OCI-LY7 (cell line): Measurements from ENCODE around the gene ABO.

ENCODE experiments used
- EZH2phosphoT487 ChIP-seq: fragments of 200-600 bp; sonication (generic); IDR thresholded peaks from 2 replicates; pipeline ENCODE4 v1.6.1; 2018; ENCODE audit warnings: low read depth, borderline replicate concordance, mild to moderate bottlenecking, mixed run types, antibody characterized with exemption, low read length, moderate library complexity, mixed read lengths
- TF ChIP-seq, protein P1 (sequence below): fragments of 200-600 bp; sonication (generic); conservative IDR thresholded peaks from 2 replicates; pipeline ENCODE4 v1.5.1; 2014; ENCODE audit warnings: mild to moderate bottlenecking, antibody characterized with exemption, low read length, moderate library complexity, mixed read lengths

DNA sequence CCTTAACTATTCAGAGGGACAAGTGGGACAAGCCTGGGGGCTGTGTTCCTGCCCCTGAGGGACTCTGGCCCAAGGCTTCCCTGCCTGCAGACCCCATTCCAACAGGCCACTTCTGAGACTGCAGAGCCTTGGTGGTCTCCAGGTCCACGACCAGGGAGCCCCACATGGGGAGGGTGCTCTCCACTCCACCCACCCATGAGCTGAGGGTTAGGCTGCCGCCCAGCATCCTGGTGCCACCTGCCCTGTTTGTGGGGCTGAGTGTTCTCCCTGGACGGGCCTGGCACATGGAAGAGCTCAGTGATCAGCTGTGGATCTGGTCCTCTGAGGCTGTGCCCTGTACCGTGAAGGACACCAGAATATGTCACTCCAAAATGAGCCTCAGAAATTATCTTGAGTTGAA lies 2.5 kb upstream of the ABO start:
- TF ChIP-seq, protein P1, sequence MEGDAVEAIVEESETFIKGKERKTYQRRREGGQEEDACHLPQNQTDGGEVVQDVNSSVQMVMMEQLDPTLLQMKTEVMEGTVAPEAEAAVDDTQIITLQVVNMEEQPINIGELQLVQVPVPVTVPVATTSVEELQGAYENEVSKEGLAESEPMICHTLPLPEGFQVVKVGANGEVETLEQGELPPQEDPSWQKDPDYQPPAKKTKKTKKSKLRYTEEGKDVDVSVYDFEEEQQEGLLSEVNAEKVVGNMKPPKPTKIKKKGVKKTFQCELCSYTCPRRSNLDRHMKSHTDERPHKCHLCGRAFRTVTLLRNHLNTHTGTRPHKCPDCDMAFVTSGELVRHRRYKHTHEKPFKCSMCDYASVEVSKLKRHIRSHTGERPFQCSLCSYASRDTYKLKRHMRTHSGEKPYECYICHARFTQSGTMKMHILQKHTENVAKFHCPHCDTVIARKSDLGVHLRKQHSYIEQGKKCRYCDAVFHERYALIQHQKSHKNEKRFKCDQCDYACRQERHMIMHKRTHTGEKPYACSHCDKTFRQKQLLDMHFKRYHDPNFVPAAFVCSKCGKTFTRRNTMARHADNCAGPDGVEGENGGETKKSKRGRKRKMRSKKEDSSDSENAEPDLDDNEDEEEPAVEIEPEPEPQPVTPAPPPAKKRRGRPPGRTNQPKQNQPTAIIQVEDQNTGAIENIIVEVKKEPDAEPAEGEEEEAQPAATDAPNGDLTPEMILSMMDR: no peak
- TF ChIP-seq EZH2phosphoT487: no peak
